Astrocyte (in vitro differentiated cells and primary cell): Measurements from ENCODE around the gene PLCG2. TPM values are rescaled to one million over a fixed set of nuclear protein-coding genes. Genes with fewer than 3 reads are reported as not detected.

Experiments
- DNase-seq: peaks from one replicate; pipeline ENCODE4 v3.0.0-alpha.2; 2010; ENCODE audit warnings: low read depth
- FAIRE-seq: peaks from 2 replicates; lab custom pipeline; 2011; peaks lifted over from hg19 to GRCh38; lab: Jason Lieb, UNC
- H2AFZ ChIP-seq: 2 replicates; pipeline ENCODE4 v1.6.0; 2012; ENCODE audit warnings: low read depth, low read length, inconsistent platforms
- H3K27ac ChIP-seq: 2 replicates; pipeline ENCODE4 v1.5.1; 2011; ENCODE audit warnings: low read depth, low read length, inconsistent platforms
- H3K27me3 ChIP-seq: 2 replicates; pipeline ENCODE4 v1.6.0; 2011; ENCODE audit warnings: low read length, inconsistent platforms; ENCODE audit not compliant: insufficient read depth
- H3K36me3 ChIP-seq: 2 replicates; pipeline ENCODE4 v1.5.1; 2011; ENCODE audit warnings: low read length, inconsistent platforms; ENCODE audit not compliant: insufficient read depth
- H3K4me1 ChIP-seq: 2 replicates; pipeline ENCODE4 v1.5.1; 2011; ENCODE audit warnings: low read length, inconsistent platforms; ENCODE audit not compliant: insufficient read depth
- H3K4me2 ChIP-seq: 2 replicates; pipeline ENCODE4 v1.6.0; 2012; ENCODE audit warnings: low read length, inconsistent platforms
- H3K4me3 ChIP-seq: 2 replicates; pipeline ENCODE4 v1.5.1; 2011; ENCODE audit warnings: low read depth, mild to moderate bottlenecking, low read length, inconsistent platforms; ENCODE audit not compliant: insufficient read depth
- H3K79me2 ChIP-seq: 2 replicates; pipeline ENCODE4 v1.6.0; 2012; ENCODE audit warnings: mild to moderate bottlenecking, low read length, inconsistent platforms; ENCODE audit not compliant: insufficient read depth
- H3K9ac ChIP-seq: 2 replicates; pipeline ENCODE4 v1.6.0; 2012; ENCODE audit warnings: mild to moderate bottlenecking, low read length, inconsistent platforms
- H3K9me3 ChIP-seq: 2 replicates; pipeline ENCODE4 v1.5.1; 2012; ENCODE audit warnings: low read depth, mild to moderate bottlenecking, low read length, inconsistent platforms; ENCODE audit not compliant: insufficient read depth
- H4K20me1 ChIP-seq: 2 replicates; pipeline ENCODE4 v1.6.0; 2012; ENCODE audit warnings: low read length, inconsistent platforms; ENCODE audit not compliant: insufficient read depth
- H3K27ac Mint-ChIP-seq: one replicate; pipeline ENCODE4 v1.8.0; 2021; ENCODE audit warnings: mild to moderate bottlenecking, mixed read lengths; ENCODE audit not compliant: unreplicated experiment
- H3K27me3 Mint-ChIP-seq: one replicate; pipeline ENCODE4 v1.8.0; 2021; ENCODE audit warnings: low read depth, mixed read lengths; ENCODE audit not compliant: unreplicated experiment
- H3K36me3 Mint-ChIP-seq: one replicate; pipeline ENCODE4 v1.8.0; 2021; ENCODE audit warnings: low read depth, mixed read lengths; ENCODE audit not compliant: unreplicated experiment
- H3K4me1 Mint-ChIP-seq: one replicate; pipeline ENCODE4 v1.8.0; 2021; ENCODE audit warnings: low read depth, mixed read lengths; ENCODE audit not compliant: unreplicated experiment
- H3K4me3 Mint-ChIP-seq: one replicate; pipeline ENCODE4 v1.8.0; 2021; ENCODE audit warnings: mild to moderate bottlenecking, moderate library complexity, mixed read lengths; ENCODE audit not compliant: unreplicated experiment
- H3K9me3 Mint-ChIP-seq: one replicate; pipeline ENCODE4 v1.8.0; 2021; ENCODE audit warnings: mild to moderate bottlenecking, mixed read lengths; ENCODE audit not compliant: unreplicated experiment
- CTCF ChIP-seq: IDR thresholded peaks from 2 replicates; pipeline ENCODE4 v1.5.1; 2011; ENCODE audit warnings: low read depth, mild to moderate bottlenecking, inconsistent platforms, low read length, moderate library complexity; ENCODE audit not compliant: insufficient read depth
- EZH2 ChIP-seq: IDR thresholded peaks from 2 replicates; pipeline ENCODE4 v1.6.1; 2012; ENCODE audit warnings: mild to moderate bottlenecking, low read length, inconsistent platforms; ENCODE audit not compliant: insufficient read depth
- total RNA-seq: library from RNA; stranded (reverse); gene quantifications from 2 replicates; pipeline ENCODE4 v1.2.1, GENCODE V29; 2021

PLCG2 gene
- total RNA-seq, 1 donor from 2014 or later, result 3.1 TPM

DNA sequence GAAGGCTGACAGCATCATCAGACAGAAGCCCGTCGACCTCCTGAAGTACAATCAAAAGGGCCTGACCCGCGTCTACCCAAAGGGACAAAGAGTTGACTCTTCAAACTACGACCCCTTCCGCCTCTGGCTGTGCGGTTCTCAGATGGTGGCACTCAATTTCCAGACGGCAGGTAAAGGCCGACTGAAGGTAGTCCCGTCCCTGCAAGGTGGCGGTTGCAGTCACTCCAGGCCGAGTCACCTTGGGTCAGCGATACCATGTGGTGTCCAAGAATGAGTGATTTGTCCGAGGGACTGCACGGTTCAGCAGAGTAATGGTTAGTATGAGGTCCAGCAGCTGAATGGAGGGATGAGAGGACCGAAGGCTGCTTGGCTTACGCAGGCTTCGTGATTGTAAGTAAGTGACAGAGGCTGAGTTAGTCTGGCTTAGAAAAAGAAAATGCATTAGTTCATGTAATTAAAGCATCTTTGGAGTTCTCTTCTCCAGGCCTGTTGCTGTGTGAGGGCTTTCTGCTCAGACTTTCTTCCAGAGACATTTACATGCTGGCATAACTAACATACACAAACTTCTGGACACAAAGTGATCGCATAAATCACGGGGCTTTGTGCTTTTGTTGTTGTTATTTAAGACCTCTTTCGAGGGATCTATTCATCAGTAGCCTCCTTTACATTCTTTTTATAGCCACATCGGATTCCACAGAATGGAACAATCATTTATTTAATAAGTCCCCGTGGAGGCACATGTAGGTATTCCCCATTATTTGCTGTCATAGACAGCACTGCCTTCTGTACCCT lies 157.3 kb downstream of the PLCG2 start:
- no peak overlapping the region for H3K4me3 Mint-ChIP-seq
- no peak for DNase-seq
- no peak for FAIRE-seq

GRCh38 chr16:81937305-81938038 lies 158.4 kb downstream of the PLCG2 start:
- H4K20me1 ChIP-seq, result no peaks in the 10 kb centered on the region
- H3K27me3 ChIP-seq, result peaks cover 2% of the 10 kb centered on the region
- H3K4me1 ChIP-seq, result peaks cover 3% of the 10 kb centered on the region
- no peaks in the 10 kb centered on the region for H3K79me2 ChIP-seq
- peak overlapping the region; percentile 49 for H3K4me2 ChIP-seq
- FAIRE-seq (no peak), DNase-seq (no peak)
- Mint-ChIP-seq H3K36me3 (no peaks in the 10 kb centered on the region), H3K4me1 (peaks cover 7% of the 10 kb centered on the region), H3K9me3 (no peaks in the 10 kb centered on the region), H3K27ac (no peak overlapping the region), H3K27me3 (peaks cover 14% of the 10 kb centered on the region), H3K4me3 (no peak overlapping the region)
- no peak for TF ChIP-seq CTCF
- TF ChIP-seq EZH2, result no peak
- H3K27ac ChIP-seq, result no peak overlapping the region
- no peaks in the 10 kb centered on the region for H3K9me3 ChIP-seq
- no peak overlapping the region for H2AFZ ChIP-seq
- H3K36me3 ChIP-seq, result no peaks in the 10 kb centered on the region
- H3K4me3 ChIP-seq, result no peak overlapping the region
- H3K9ac ChIP-seq, result no peak overlapping the region

More for the DNA sequence above, 157.3 kb downstream of the PLCG2 start:
- no peak overlapping the region for H3K9ac ChIP-seq
- Mint-ChIP-seq H3K36me3 (no peaks in the 10 kb centered on the region), H3K27me3 (peaks cover 16% of the 10 kb centered on the region), H3K9me3 (no peaks in the 10 kb centered on the region), H3K4me1 (peaks cover 7% of the 10 kb centered on the region), H3K27ac (no peak overlapping the region)
- H3K4me1 ChIP-seq, result peaks cover 3% of the 10 kb centered on the region
- no peaks in the 10 kb centered on the region for H4K20me1 ChIP-seq
- no peak overlapping the region for H3K4me2 ChIP-seq
- H3K27me3 ChIP-seq, result peaks cover 3% of the 10 kb centered on the region
- no peaks in the 10 kb centered on the region for H3K9me3 ChIP-seq
- no peaks in the 10 kb centered on the region for H3K36me3 ChIP-seq
- no peak for TF ChIP-seq EZH2
- no peak for TF ChIP-seq CTCF
- H3K27ac ChIP-seq, result no peak overlapping the region
- no peak overlapping the region for H3K4me3 ChIP-seq
- H3K79me2 ChIP-seq, result no peaks in the 10 kb centered on the region
- H2AFZ ChIP-seq, result no peak overlapping the region
